Uterus (tissue), 4 donors: ENCODE measurements around the gene ATP9B. TPM values are rescaled to one million over a fixed set of nuclear protein-coding genes. Genes with fewer than 3 reads are reported as not detected.

Experiments used
- DNase-seq, 2 donors: peaks; one replicate each; pipeline ENCODE4 v3.0.0-alpha.2; 2019 to 2020
- H3K27ac ChIP-seq, 2 donors: fragments of 200-600 bp; sonication (generic); 1 replicate in 1 of 2; 2 replicates in 1 of 2; pipeline ENCODE4 v1.5.1; 2016 to 2018
- H3K27me3 ChIP-seq, 2 donors: fragments of 200-600 bp; sonication (generic); one replicate each; pipeline ENCODE4 v1.5.1; 2018 to 2019; ENCODE audit warnings: control low read depth in 1 of 2
- H3K36me3 ChIP-seq, 2 donors: fragments of 200-600 bp; sonication (generic); one replicate each; pipeline ENCODE4 v1.5.1; 2019; ENCODE audit warnings: control low read depth in 1 of 2
- H3K4me1 ChIP-seq, 2 donors: fragments of 200-600 bp; sonication (generic); one replicate each; pipeline ENCODE4 v1.5.1; 2018 to 2019; ENCODE audit warnings: control low read depth in 1 of 2
- H3K4me3 ChIP-seq, 2 donors: fragments of 200-600 bp; sonication (generic); 1 replicate in 1 of 2; 2 replicates in 1 of 2; pipeline ENCODE4 v1.5.1; 2018 to 2019; ENCODE audit warnings: mild to moderate bottlenecking in 1 of 2
- H3K9me3 ChIP-seq, 2 donors: fragments of 200-600 bp; sonication (generic); one replicate each; pipeline ENCODE4 v1.5.1; 2019; ENCODE audit warnings: control low read depth in 1 of 2
- CTCF ChIP-seq, 4 experiments: fragments of 200-600 bp in 2 of 4; fragments of 450-650 bp in 2 of 4; sonication (generic) in 2 of 4; IDR thresholded peaks; one replicate each; pipeline ENCODE4 v1.5.1; 2016 to 2019; ENCODE audit warnings: antibody characterized with exemption in 4 of 4, mild to moderate bottlenecking in 2 of 4, moderate library complexity in 1 of 4
- POLR2A ChIP-seq, 2 donors: fragments of 450-650 bp; IDR thresholded peaks; one replicate each; pipeline ENCODE4 v1.6.1; 2016; ENCODE audit warnings: antibody characterized with exemption in 2 of 2, mild to moderate bottlenecking in 1 of 2, moderate library complexity in 1 of 2
- intact Hi-C: fragments of 100-400 bp; cut with DNase I; formaldehyde crosslinking; loops from one replicate; pipeline ENCODE4 v1.15.1; 2023; ENCODE audit warnings: low total_unique reads
- total RNA-seq, 4 donors: library from RNA; depleted of rRNA in 3 of 4; stranded (reverse); fragments of >200 nt in 3 of 4; gene quantifications; one replicate each; pipeline versions ENCODE4 v1.1.0 to v1.2.4, GENCODE V29; 2014 to 2023
- donor health status: DM: yes; HTN: yes; CAD: no.

The ATP9B gene
- total RNA-seq, 4 donors from 2014 or later, result 18.2 to 111 (median 70.3) TPM

GRCh38 chr18:79314838-79315388 lies 245.7 kb downstream of the ATP9B start:
- no peak for DNase-seq
- H3K36me3 ChIP-seq, result no peaks in the 10 kb centered on the region

GRCh38 chr18:79315596-79315995 lies 246.4 kb downstream of the ATP9B start:
- Histone ChIP-seq H3K4me1 (no peaks in the 10 kb centered on the region), H3K9me3 (no peaks in the 10 kb centered on the region), H3K27me3 (no peaks in the 10 kb centered on the region), H3K4me3 (no peak overlapping the region), H3K36me3 (no peaks in the 10 kb centered on the region), H3K27ac (no peak overlapping the region)
- intact Hi-C loops, result no loop called here
- no peak for DNase-seq
- TF ChIP-seq CTCF (IDR thresholded peaks at IDR 0.05) (no peak), POLR2A (IDR thresholded peaks at IDR 0.05) (no peak)

More at GRCh38 chr18:79314838-79315388, 245.7 kb downstream of the ATP9B start:
- TF ChIP-seq CTCF (IDR thresholded peaks at IDR 0.05) (no peak), POLR2A (IDR thresholded peaks at IDR 0.05) (no peak)
- intact Hi-C loops, result no loop called here
- no peaks in the 10 kb centered on the region for H3K4me1 ChIP-seq
- no peak overlapping the region for H3K27ac ChIP-seq
- H3K9me3 ChIP-seq, result no peaks in the 10 kb centered on the region
- no peak overlapping the region for H3K4me3 ChIP-seq
- H3K27me3 ChIP-seq, result no peaks in the 10 kb centered on the region

- no peaks in the 10 kb centered on the region for H3K36me3 ChIP-seq
- no peaks in the 10 kb centered on the region for H3K27me3 ChIP-seq
- DNase-seq, result no peak
- no peak overlapping the region for H3K27ac ChIP-seq
- intact Hi-C loops, result no loop called here
- H3K4me3 ChIP-seq, result no peak overlapping the region
- no peaks in the 10 kb centered on the region for H3K4me1 ChIP-seq
- TF ChIP-seq POLR2A (IDR thresholded peaks at IDR 0.05), result no peak
- TF ChIP-seq CTCF (IDR thresholded peaks at IDR 0.05), result no peak
- H3K9me3 ChIP-seq, result no peaks in the 10 kb centered on the region
These were observed 248.5 kb downstream of the ATP9B start for GRCh38 chr18:79317703-79318102.

GRCh38 chr18:79318142-79318673 lies 249.0 kb downstream of the ATP9B start:
- Histone ChIP-seq H3K27ac (no peak overlapping the region), H3K4me1 (no peaks in the 10 kb centered on the region), H3K9me3 (no peaks in the 10 kb centered on the region), H3K36me3 (no peaks in the 10 kb centered on the region), H3K4me3 (no peak overlapping the region), H3K27me3 (no peaks in the 10 kb centered on the region)
- intact Hi-C loops, result no loop called here
- no peak for DNase-seq
- TF ChIP-seq CTCF (IDR thresholded peaks at IDR 0.05) (no peak), POLR2A (IDR thresholded peaks at IDR 0.05) (no peak)

GRCh38 chr18:79320216-79320850 lies 251.1 kb downstream of the ATP9B start:
- H3K36me3 ChIP-seq, result no peaks in the 10 kb centered on the region
- TF ChIP-seq CTCF (IDR thresholded peaks at IDR 0.05) (no peak), POLR2A (IDR thresholded peaks at IDR 0.05) (no peak)
- no peaks in the 10 kb centered on the region for H3K9me3 ChIP-seq
- H3K4me3 ChIP-seq, result no peak overlapping the region
- intact Hi-C loops, result no loop called here
- DNase-seq, result no peak
- H3K4me1 ChIP-seq, result no peaks in the 10 kb centered on the region
- no peak overlapping the region for H3K27ac ChIP-seq
- no peaks in the 10 kb centered on the region for H3K27me3 ChIP-seq
